Transverse colon (tissue), 4 donors: ENCODE data around the gene CNKSR1.

Experiments
- CTCF ChIP-seq, 5 experiments: fragments of 200-600 bp in 3 of 5; fragments of 450-650 bp in 2 of 5; sonication (generic) in 3 of 5; IDR thresholded peaks; 1 replicate in 2 of 5; 2 replicates in 3 of 5; pipeline ENCODE4 v1.5.1; 2016 to 2017; ENCODE audit warnings: antibody characterized with exemption in 5 of 5, inconsistent platforms in 3 of 5, mild to moderate bottlenecking in 2 of 5, moderate library complexity in 1 of 5
- EP300 ChIP-seq: sonication (generic); formaldehyde crosslinking; IDR thresholded peaks from one replicate; pipeline ENCODE4 v1.6.1; 2017; ENCODE audit warnings: antibody characterized with exemption, low read depth
- POLR2AphosphoS5 ChIP-seq, 3 donors: sonication (generic); formaldehyde crosslinking; IDR thresholded peaks; one replicate each; pipeline ENCODE4 v1.6.1; 2016; ENCODE audit warnings: antibody characterized with exemption in 3 of 3

GRCh38 chr1:26221094-26221493 lies 43.8 kb downstream of the CNKSR1 start:
- no peak for TF ChIP-seq POLR2AphosphoS5 (IDR thresholded peaks at IDR 0.05)
- TF ChIP-seq EP300: no peak
- no peak for TF ChIP-seq CTCF (IDR thresholded peaks at IDR 0.05)
